K562 (cell line): ENCODE results near the gene ADI1. TPM values are rescaled to one million over a fixed set of nuclear protein-coding genes. Genes with fewer than 3 reads are reported as not detected.
A peak's percentile ranks its signal among the peaks of the same experiment; 100 is the strongest.

Experiments used
- CUX1 ChIP-seq: fragments of 200-800 bp; sonication (Bioruptor generic); IDR thresholded peaks from 2 replicates; pipeline ENCODE4 v1.6.1; 2016; ENCODE audit warnings: missing genetic modification characterization, missing compliant biosample characterization
- GTF2F1 ChIP-seq: IDR thresholded peaks from 2 replicates; pipeline ENCODE4 v1.6.1; 2011; ENCODE audit warnings: low read depth, low read length, improper control_type of control experiment
- ILF3 ChIP-seq: fragments of 450-650 bp; IDR thresholded peaks from 2 replicates; pipeline ENCODE4 v1.6.1; 2018; ENCODE audit warnings: antibody characterized with exemption, mild to moderate bottlenecking, moderate library complexity, borderline replicate concordance
- KAT7 ChIP-seq: sonication (generic); formaldehyde crosslinking; IDR thresholded peaks from 2 replicates; pipeline ENCODE4 v1.8.0; 2022; ENCODE audit warnings: missing genetic modification reagents, mild to moderate bottlenecking, borderline replicate concordance
- KDM5B ChIP-seq: fragments of 200-600 bp; sonication (generic); IDR thresholded peaks from 2 replicates; pipeline ENCODE4 v1.6.1; 2012; ENCODE audit warnings: low read depth, mild to moderate bottlenecking, moderate library complexity, low read length, control low read depth, inconsistent platforms; ENCODE audit not compliant: insufficient replicate concordance
- PATZ1 ChIP-seq: fragments of 250-450 bp; sonication (Bioruptor Pico); IDR thresholded peaks from 2 replicates; pipeline ENCODE4 v1.5.0; 2020; ENCODE audit warnings: mild to moderate bottlenecking, borderline replicate concordance
- SPI1 ChIP-seq: IDR thresholded peaks from 2 replicates; pipeline ENCODE4 v1.6.1; 2011; ENCODE audit warnings: low read depth, low read length, control low read depth, borderline replicate concordance
- SRF ChIP-seq, 2 experiments: fragments of 250-450, 450-650 bp in 1 of 2; sonication (Bioruptor Pico) in 1 of 2; sonication (generic) in 1 of 2; formaldehyde crosslinking; IDR thresholded peaks; 2 replicates each; pipeline versions ENCODE4 v1.5.0 to v1.5.1; 2020 to 2022; ENCODE audit warnings: mild to moderate bottlenecking in 1 of 2, missing genetic modification reagents in 1 of 2
- ZEB2 ChIP-seq: fragments of 450-650 bp; IDR thresholded peaks from 2 replicates; pipeline ENCODE4 v1.6.1; 2016
- ZFP1 ChIP-seq: fragments of 450-650 bp; formaldehyde crosslinking; IDR thresholded peaks from 2 replicates; pipeline ENCODE4 v1.4.0; 2020; ENCODE audit warnings: mild to moderate bottlenecking, mixed read lengths
- ZNF280B ChIP-seq: fragments of 250-450 bp; sonication (Bioruptor Pico); IDR thresholded peaks from 2 replicates; pipeline ENCODE4 v1.5.1; 2021; ENCODE audit warnings: mild to moderate bottlenecking
- polyA plus RNA-seq, 8 experiments: library from polyadenylated mRNA; depleted of rRNA in 4 of 8; stranded (reverse) in 5 of 8; unstranded in 3 of 8; fragments of >200 nt; fragmentation: Nextera tagmentation in 2 of 8; fragmentation: Illumina TruSeq in 1 of 8; extraction: Ambion mirVana in 2 of 8; extraction: Trizol in 1 of 8; gene quantifications; 2 replicates each; pipeline versions ENCODE4 v1.2.1 to v1.2.3, GENCODE V29; 2011 to 2014; ENCODE audit warnings: inconsistent platforms in 1 of 8, missing spikeins in 1 of 8
- total RNA-seq, 7 experiments: library from RNA; depleted of rRNA in 6 of 7; stranded (reverse); fragments of >200 nt in 6 of 7; fragmentation: Illumina TruSeq in 2 of 7; extraction: Trizol in 2 of 7; gene quantifications; 2 replicates each; pipeline versions ENCODE4 v1.2.1 to v1.2.3, GENCODE V29; 2011 to 2021; ENCODE audit warnings: low replicate concordance in 1 of 7
- TF ChIP-seq, protein P1 (sequence below), 2 experiments: fragments of 150-350 bp in 1 of 2; IDR thresholded peaks; 2 replicates each; pipeline ENCODE4 v1.6.1; 2012 to 2016; ENCODE audit warnings: low read depth in 2 of 2, low read length in 2 of 2, mild to moderate bottlenecking in 1 of 2, moderate library complexity in 1 of 2

ADI1 gene
- total and polyA plus RNA-seq, 9 of the 15 experiments (the other 6 are each of a cell fraction or from before 2014, with no cell fraction given), result 6.1 to 51.0 (median 27.1) TPM

- TF ChIP-seq, protein P1, sequence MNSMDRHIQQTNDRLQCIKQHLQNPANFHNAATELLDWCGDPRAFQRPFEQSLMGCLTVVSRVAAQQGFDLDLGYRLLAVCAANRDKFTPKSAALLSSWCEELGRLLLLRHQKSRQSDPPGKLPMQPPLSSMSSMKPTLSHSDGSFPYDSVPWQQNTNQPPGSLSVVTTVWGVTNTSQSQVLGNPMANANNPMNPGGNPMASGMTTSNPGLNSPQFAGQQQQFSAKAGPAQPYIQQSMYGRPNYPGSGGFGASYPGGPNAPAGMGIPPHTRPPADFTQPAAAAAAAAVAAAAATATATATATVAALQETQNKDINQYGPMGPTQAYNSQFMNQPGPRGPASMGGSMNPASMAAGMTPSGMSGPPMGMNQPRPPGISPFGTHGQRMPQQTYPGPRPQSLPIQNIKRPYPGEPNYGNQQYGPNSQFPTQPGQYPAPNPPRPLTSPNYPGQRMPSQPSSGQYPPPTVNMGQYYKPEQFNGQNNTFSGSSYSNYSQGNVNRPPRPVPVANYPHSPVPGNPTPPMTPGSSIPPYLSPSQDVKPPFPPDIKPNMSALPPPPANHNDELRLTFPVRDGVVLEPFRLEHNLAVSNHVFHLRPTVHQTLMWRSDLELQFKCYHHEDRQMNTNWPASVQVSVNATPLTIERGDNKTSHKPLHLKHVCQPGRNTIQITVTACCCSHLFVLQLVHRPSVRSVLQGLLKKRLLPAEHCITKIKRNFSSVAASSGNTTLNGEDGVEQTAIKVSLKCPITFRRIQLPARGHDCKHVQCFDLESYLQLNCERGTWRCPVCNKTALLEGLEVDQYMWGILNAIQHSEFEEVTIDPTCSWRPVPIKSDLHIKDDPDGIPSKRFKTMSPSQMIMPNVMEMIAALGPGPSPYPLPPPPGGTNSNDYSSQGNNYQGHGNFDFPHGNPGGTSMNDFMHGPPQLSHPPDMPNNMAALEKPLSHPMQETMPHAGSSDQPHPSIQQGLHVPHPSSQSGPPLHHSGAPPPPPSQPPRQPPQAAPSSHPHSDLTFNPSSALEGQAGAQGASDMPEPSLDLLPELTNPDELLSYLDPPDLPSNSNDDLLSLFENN (IDR thresholded peaks at IDR 0.05; ENCODE audit: low read depth in 2 of 2, low read length in 2 of 2), result no peak
- TF ChIP-seq PATZ1 (CRISPR knock-in tag), result no peak
- TF ChIP-seq SRF (CRISPR knock-in tag; IDR thresholded peaks at IDR 0.05), result peak in 1 of 2 experiments; percentile 52; a peak in 1 of 4 replicates
- TF ChIP-seq SPI1, result no peak
- TF ChIP-seq ZEB2, result peak; percentile 49; the same call in 1 of the 2 replicates
- peak; percentile 83 for TF ChIP-seq KDM5B
- 0 out of 2 replicates have a peak, but pooled peaks have one; percentile 28 for TF ChIP-seq GTF2F1
- no peak for TF ChIP-seq CUX1 (CRISPR knock-in tag)
- TF ChIP-seq KAT7 (CRISPR knock-in tag), result no peak
- no peak for TF ChIP-seq ILF3
- no peak for TF ChIP-seq ZFP1 (CRISPR knock-in tag)
- TF ChIP-seq ZNF280B (CRISPR knock-in tag), result no peak
These were observed at the start of gene ADI1 (continued) for GRCh38 chr2:3519255-3520205.
